HG02970 (cell line): Measurements from ENCODE around the gene CREB5.

Experiments
- ATAC-seq: cut with Tn5 transposase; IDR thresholded peaks from one replicate; pipeline ENCODE4 v1.9.1; 2021; ENCODE audit warnings: mild to moderate bottlenecking, moderate library complexity, moderate number of reproducible peaks; ENCODE audit not compliant: unreplicated experiment, low FRiP score

The CREB5 gene

GRCh38 chr7:28695300-28696295 lies 283.3 kb downstream of the CREB5 start:
- no peak for ATAC-seq

GRCh38 chr7:28697913-28698563 lies 285.7 kb downstream of the CREB5 start:
- no peak for ATAC-seq

DNA sequence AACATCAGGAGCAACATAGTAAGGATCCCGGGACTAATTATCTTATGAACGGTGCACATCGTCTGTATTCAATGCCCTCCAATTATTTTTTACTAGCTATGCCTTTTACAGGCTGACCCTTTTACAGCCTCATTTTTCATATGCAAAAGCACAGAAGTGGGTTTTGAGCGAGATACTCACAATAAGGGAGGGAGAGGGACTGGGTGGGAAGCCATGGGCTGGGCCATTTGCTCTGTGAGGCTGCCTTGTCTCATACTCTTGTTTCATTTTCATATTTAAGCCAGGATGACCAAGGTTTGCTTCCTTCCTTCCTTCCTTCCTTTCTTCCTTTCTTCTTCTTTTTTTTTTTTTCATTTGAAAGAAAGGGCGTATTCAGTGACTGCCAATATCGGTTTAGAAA lies 286.5 kb downstream of the CREB5 start:
- ATAC-seq, result no peak

- ATAC-seq, result no peak
Measured at GRCh38 chr7:28700096-28700495, 287.8 kb downstream of the CREB5 start.

- ATAC-seq, result no peak
Measured at GRCh38 chr7:28700790-28701203, 288.5 kb downstream of the CREB5 start.

DNA sequence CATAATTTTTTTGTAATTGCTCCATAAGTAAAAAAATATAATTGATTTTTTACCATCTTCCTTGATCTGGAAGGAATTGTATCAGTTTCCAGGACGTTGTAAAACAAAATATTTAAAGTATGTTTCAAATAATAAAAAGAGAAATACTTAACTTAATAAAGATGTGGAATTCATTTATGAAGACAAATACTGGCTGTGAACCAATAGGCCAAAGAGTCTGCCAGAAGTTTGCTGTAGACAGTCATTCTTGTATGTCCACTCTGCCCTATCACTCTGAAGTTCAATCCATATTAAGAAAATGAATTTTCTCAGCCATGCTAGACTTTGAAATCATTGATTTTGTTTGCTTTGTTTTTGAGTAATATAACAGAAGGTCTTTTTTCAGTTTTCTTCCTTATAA lies 289.4 kb downstream of the CREB5 start:
- ATAC-seq, result no peak

GRCh38 chr7:28702171-28702570 lies 289.9 kb downstream of the CREB5 start:
- ATAC-seq, result no peak

- ATAC-seq, result no peak
Measured at GRCh38 chr7:28703037-28703765, 290.9 kb downstream of the CREB5 start.

GRCh38 chr7:28704706-28705105 lies 292.4 kb downstream of the CREB5 start:
- no peak for ATAC-seq

DNA sequence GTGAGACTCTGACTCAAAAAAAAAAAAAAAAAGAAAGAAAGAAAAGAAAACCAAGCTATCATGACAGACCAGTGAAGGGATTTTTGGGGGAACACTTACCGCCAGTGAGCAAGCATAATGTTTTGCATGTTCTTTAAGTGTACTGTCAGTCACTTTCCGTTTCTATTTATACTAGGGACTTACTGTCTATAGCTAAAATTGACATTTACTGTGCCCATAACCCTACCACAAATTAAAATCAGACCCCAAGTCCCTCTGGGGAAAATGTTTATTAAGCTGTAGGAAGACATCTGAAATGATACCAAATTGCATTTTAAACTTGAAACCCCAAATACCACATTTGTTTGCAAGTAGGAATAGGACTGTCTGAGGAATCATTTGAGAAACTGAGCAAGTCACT lies 293.0 kb downstream of the CREB5 start:
- no peak for ATAC-seq

- ATAC-seq, result no peak
Measured at GRCh38 chr7:28706584-28706983, 294.3 kb downstream of the CREB5 start.

- no peak for ATAC-seq
Measured at GRCh38 chr7:28707291-28707690, 295.0 kb downstream of the CREB5 start.

DNA sequence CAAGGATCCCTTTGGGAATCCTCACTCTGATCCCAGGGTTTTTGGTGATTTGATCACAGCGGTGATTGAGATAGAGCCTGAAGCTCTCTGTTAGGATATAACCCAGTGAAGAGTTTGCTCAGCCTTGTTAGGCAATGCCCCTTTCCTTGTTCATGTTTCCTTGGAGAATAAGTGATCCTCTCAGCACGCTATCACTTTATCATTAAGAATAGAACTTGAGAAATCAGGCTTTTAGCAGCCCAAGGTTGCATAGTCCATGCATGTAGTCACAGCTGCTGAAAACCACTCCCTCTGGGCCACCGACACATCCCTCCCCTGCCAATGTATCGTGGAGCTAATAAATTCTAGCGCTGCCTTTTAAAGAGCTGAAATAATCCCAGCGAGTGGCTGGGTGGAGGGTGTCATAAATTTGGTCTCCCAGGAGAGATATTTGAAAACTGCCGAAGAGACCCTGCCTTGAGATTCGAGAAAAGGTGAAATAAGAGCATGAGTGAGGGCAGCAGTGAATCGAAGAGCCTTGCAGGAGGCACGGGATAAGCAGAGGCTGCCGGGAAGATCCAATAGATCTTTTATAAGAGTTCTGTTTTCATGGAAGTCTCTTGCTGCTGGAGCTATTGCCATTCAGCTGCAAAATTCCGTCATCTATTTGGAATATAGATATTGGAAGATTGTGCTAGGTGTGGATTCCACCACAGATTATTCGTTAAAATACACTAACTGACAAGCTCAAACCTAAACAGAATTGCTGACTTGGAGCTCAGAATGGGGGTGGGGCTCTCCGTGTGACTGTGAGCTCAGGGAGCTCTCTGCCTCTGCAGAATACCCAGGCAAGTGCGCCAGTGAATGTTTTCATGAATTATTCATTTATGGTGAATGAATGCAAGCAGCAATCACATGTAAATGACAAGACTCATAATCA lies 296.0 kb downstream of the CREB5 start:
- no peak for ATAC-seq

- no peak for ATAC-seq
Measured at GRCh38 chr7:28709748-28710147, 297.4 kb downstream of the CREB5 start.

DNA sequence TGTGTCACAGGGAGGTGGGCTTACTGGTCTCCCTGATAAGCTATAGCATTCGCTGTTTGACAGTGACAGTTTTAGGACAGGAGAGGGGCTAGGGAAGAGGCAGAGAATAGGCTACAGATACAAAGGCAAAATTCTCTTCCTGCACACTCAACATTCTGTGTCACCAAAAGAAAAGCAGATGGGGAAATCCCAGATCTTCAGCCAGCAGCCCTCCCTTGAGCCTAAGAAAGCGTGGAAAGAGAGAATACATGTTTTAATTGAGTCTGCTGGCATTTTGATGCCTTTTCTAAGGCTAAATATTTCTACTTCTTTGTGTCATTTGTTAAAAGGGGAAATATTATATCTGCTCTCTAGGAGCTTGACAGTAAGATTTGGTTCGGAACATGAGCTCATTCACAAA lies 298.8 kb downstream of the CREB5 start:
- ATAC-seq, result no peak

DNA sequence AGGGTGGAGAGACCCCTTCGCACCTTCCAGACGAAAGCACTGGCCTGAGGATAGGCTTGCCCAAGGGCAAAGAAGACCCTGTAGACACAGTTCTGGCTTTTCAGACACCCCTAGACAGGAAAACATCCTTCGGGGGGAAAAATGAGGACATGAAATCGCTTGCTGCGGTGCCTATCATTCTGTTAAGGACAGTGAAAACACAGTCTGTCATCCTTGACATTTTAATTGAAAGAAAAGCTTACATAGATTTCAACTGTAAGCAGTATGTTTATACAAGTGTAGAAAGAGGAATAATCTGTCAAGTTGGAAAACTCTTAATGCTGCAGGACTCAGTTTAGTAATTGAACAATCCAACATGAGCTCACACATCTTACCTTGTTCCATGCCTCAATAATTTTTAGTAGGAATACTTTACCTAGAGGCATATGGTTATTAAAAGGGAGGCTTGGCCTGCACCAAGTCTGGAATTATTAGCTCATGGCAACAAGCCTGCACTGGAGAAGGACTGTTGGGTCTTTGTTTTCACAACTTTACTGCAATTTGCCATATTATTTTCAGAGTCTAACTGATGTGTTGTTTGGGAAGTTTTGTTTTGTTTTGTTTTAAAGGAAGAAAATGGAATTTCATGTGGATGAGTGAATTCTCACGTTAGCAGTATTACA lies 302.3 kb downstream of the CREB5 start:
- ATAC-seq, result no peak

DNA sequence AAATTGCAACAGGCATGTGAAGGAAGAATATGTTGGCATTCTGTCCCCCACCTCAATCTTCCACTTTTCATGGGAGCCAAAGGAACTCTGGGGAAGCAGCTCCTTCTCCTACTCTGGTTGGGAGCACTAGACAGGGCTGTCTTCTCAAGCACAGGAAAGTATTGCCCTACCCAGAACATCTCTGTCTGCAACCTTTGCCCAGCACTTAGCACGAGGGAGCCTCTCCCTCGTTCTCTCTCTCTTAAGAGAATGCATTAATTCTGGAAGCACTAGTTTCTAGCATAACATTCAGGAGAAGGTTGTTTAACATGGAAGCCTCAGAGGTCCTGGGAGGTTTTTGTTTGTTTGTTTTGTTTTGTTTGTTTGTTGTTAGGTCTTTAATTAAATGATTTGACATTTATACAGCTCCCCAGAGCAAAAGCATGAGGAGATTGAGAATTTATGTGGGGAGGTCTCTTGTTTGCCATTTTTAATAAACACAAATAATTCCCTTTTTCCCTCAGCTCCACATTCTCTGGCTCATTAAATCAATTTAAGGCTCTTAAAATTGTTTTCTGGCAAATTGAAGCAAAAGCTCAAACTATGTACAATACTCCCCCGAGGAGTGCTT lies 305.2 kb downstream of the CREB5 start:
- ATAC-seq, result no peak

GRCh38 chr7:28718055-28718481 lies 305.8 kb downstream of the CREB5 start:
- no peak for ATAC-seq

GRCh38 chr7:28718545-28718944 lies 306.2 kb downstream of the CREB5 start:
- ATAC-seq, result no peak
